GM21717 (cell line): Measurements from ENCODE around the gene RBM12.
"Not testable (repeated sequence)": the region's sequence is repeated elsewhere in the genome, so short reads cannot be mapped to it uniquely, and the experiment has no call there.

Experiments used
- ATAC-seq: cut with Tn5 transposase; IDR thresholded peaks from one replicate; pipeline ENCODE4 v1.9.1; 2021; ENCODE audit warnings: mild to moderate bottlenecking, moderate library complexity; ENCODE audit not compliant: unreplicated experiment

The RBM12 gene

DNA sequence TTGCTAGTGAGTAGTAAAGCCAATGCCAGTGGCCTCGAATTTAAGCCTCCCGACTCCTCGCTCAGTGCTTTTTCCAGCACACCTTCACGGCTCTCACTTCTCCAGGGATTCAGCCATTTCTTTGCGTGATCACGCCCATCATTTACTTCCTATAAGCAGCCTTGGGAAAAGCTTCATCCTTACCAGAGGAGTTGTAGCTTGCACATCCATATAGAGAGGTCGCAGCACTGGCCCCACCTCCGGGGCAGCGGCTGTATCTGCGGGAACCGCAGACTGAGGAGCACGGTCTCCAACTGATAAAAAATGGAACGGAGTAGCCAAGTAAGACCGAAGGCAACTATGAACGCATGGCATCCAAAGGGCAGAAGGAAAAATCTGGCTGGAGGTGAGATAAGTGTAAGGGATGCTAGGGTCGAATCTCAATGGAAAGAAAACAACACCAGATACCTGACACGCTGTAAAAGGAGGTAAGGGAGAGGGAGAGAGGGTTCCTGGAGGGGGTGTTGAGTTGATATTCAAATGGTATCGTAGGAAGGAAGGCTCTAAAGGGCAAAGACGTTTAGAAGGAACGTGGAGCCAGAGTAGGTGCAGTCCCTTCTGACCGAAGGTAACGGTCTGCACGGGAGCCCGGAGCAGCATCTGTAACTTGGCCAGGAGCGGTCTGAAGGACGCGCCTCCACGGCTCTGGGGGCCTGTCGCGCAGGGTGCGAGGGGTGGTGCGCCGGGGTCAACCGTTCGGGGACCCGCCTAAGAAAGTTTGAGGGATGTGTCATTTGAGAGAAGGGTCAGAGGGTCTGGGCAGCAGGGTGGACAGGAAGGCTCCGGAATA lies 33.8 kb upstream of the RBM12 start:
- ATAC-seq = no peak

DNA sequence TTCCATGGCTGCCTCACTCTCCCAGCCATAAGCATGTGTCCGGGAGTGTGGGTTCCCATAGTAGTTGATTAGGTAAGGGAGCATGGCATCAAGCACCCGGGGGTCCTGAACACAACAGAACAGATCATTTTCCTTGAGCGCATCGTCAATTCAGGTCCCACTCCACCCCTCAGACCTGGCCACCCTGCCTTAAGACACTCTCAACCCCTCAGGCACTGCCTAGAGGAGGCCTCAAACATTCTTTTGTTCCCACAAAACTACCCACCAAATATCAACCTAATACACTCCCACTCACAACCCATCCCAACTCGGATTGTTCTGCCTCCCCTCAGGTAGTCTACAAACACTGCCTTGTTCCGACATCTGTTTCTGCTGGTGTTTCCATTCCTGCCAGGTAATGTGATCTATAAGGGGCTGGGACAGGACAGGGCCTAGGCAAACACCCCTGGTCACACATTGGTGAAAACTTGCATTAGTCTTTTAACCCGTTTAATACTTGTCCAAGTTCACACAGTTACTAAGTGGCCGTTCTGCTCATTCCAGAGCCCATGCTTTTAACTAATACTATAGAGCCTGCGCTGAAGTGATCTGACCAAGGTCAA lies 33.1 kb upstream of the RBM12 start:
- ATAC-seq = no peak

DNA sequence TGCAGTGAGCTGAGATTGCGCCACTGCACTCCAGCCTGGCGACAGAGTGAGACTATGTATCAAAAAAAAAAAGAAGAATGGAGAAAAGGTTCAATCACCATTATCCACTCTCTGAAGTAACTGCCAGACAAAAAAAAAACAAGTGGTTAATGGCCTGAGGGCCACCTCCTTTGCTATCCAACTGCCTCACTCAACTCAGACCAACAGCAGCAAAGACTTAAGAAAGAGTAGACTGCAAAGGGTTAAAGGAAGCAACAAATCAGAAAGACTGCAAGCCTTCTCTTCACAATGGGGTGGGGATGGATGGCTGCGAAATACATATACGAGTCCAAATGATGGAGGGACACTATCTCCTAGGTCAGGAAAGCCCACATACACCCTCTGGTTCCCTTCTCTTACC lies 31.3 kb upstream of the RBM12 start:
- ATAC-seq = no peak

DNA sequence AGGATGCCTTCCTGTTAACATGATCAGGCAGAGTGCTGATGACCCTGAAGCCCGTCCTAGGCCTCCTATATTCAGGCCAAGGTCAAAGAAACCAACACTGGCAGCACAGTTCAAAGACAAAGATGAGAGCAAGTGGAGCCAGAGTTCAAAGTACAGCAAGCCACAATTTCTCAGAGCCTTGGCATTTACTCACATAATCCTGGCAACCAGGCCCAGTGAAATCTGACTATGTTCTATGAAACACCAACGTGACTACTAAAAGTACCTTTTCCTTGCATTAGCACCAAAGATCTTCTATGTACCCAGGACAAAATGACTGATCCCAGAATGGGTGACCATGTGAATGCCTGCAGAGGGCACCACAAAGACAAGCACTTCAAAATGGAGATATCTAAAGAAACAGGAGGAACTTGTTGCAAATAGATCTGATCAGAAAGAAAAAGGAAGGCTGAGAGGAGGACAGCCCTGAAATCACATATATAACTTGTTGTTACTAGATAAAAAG lies 30.6 kb upstream of the RBM12 start:
- ATAC-seq = no peak

DNA sequence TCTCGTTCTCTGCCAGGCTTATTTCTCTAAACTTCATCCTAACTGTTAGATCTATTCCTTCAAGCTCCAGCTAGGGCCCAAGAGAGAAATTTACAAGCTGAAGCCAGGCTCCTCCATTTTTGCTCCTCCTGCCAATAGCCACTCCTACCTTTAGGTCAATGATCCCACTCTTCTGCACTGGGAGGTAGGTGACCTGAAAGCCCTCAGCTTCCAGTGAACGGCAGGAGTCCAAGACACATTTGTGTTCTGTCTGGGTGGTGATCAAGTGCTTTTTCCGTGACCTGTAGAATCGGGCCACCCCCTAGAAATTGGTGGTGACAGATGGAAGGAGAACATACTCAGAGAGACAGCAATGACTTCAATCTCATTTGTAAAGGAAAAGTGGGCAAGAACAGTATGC lies 25.6 kb upstream of the RBM12 start:
- ATAC-seq = no peak

DNA sequence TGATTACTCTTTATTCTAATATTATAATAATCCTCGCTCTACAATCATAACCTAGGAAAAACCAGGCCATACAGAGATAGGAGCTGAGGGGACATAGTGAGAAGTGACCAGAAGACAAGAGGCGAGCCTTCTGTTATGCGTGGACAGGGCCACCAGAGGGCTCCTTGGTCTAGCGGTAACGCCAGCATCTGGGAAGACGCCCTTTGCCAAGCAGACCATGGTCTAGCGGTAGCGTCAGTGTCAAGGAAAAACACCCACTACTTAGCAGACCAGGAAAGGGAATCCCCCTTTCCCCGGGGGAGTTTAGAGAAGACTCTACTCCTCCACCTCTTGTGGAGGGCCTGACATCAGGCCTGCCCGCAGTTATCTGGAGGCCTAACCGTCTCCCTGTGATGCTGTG lies 22.2 kb upstream of the RBM12 start:
- not testable (repeated sequence) for ATAC-seq

DNA sequence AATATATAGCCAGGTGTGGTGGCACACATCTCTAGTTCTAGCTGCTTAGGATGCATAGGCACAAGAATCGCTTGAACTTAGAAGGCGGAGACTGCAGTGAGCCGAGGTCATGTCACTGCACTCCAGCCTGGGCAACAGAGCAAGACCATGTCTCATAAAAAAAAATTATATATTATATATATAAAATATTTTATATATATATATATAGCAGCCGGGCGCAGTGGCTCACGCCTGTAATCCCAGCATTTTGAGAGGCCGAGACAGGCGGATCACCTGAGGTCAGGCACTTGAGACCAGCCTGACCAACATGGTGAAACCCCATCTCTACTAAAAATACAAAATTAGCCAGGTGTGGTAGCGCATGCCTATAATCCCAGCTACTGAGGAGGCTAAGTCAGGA lies 20.7 kb upstream of the RBM12 start:
- not testable (repeated sequence) for ATAC-seq

DNA sequence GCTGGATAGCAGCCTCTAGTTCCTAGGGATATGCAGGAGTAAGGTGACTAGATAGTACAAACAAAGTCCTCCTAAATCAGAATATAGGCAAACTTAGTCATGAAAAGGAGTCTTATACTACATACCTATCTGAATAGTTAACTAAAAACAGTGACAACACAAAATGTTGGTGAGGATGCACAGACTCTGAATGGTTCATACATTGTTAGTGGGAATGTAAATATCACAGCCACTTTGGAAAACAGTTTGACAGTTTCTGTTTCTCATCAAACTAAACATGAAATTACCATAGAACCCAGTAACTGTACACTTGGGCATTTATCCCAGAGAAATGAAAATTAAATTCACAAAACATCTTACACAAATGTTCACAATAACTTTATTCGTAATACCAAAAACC lies 17.3 kb upstream of the RBM12 start:
- no peak for ATAC-seq

DNA sequence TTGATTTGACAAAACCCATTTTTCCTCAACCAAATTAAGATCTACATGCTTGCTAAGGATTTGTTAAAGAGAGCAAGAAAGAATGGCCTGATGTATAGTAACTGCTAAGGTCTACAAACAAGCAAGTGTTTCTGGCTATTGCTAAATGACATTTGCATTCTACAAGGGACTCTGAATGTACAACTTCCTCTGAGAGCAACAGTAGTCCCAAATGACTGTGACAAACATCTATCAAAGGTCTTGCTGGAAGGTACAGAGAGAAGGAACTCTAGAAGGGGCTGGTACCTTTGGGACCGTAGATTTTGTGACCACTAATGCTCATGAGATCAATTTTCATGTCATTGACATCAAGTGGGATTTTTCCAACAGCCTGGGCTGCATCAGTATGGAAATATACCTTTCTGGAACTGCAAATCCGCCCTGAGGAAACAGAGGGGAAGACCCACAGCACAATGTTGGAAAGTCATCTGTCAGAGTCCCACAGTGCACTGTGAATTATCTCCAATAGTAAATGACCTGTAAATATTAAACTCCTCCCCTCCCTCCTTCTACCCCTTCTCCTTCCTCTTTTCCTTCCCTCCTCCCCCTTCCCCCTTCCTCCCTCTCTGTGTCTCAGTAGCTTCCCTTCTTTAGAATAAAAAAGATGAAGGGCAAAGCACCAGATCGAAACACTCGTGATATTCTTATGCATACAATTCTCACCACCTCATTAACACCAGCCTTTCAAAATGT lies 15.9 kb upstream of the RBM12 start:
- ATAC-seq = no peak

DNA sequence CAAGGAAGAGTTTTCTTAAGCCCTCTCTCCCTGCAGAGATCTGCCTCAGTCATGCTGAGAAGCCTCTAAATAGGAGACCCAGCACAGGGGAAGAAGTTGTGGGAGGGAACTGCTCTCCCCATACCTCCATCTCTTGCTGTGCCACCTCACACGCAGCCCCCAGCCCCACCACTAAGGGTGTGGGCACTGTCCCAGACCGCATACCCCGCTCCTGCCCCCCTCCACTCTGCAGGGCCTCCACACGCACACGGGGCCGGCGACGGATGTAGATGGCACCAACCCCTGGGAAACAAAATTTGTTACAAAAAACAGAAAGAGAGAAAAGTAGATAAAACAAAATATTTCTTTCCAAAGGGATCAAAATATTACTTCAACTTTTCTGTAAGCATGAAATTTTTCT lies 10.2 kb upstream of the RBM12 start:
- no peak for ATAC-seq

DNA sequence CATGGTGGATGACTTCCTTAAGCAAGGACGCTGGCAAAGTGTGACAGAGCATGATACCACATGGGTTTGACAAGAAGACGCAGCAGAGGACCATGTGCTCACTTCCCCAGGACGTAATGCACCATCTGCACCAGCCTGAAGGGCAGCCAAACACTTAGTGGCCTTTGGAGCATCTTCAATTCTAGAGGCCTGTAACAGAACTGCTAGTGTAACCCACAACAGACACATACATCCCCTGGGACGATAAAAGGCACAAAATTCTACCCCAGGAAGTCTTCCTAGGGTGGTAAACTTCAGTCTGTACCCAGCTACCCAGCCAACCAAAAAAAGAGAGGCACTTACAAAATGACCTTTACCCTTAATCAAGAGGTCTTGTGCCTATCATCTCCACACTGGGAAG lies 9.2 kb upstream of the RBM12 start:
- no peak for ATAC-seq

DNA sequence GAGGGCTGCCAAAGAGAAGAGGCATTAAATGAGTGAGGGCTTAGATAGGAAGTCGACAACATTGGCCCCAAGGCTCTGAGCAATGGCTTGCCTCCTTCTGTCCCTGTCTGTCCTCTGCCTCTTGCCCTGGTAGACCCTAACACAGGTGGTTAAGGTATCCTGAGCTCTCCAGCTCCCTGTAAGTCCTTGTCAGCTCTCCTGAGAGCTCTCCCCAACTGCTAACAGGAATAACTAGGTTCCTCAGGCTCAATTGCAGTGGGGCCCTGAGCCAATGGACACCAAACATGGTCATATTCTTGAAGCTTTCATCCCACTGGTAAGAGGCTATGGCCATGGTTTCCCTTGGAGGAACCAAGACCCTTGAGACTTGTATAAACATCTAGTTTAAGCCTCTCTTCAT lies 5.0 kb upstream of the RBM12 start:
- ATAC-seq = no peak

DNA sequence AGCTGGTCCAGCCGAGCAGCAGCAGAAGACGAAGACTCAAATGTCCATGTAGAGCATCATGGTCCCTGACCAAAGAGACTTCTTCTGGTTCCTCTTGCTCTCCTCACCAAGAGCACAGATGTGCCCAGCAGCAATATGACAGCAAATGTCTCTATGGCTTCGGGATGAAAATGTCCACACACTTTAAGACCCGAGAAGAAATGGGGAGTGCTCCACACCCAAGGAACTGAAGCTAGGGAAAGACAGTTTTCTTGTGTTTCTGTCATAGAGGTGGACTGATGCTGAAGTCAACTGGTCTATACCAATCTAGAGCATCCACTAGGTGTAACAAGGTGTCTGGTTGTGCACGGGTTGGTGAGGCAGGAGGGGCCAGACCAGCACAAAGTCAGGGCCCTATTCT lies 4.5 kb upstream of the RBM12 start:
- ATAC-seq = no peak

DNA sequence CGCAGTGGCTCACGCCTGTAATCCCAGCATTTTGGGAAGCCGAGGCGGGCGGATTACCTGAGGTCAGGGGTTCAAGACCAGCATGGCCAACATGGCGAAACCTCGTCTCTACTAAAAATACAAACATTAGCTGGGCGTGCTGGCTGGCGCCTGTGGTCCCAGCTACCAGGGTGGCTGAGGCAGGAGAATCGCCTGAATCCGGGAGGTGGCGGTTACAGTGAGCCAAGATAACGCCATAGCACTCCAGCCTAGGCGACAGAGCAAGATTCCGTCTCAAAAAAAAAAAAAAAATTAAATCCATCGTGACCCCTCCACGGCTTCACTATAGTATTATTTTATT lies 1.2 kb upstream of the RBM12 start:
- ATAC-seq = no peak

DNA sequence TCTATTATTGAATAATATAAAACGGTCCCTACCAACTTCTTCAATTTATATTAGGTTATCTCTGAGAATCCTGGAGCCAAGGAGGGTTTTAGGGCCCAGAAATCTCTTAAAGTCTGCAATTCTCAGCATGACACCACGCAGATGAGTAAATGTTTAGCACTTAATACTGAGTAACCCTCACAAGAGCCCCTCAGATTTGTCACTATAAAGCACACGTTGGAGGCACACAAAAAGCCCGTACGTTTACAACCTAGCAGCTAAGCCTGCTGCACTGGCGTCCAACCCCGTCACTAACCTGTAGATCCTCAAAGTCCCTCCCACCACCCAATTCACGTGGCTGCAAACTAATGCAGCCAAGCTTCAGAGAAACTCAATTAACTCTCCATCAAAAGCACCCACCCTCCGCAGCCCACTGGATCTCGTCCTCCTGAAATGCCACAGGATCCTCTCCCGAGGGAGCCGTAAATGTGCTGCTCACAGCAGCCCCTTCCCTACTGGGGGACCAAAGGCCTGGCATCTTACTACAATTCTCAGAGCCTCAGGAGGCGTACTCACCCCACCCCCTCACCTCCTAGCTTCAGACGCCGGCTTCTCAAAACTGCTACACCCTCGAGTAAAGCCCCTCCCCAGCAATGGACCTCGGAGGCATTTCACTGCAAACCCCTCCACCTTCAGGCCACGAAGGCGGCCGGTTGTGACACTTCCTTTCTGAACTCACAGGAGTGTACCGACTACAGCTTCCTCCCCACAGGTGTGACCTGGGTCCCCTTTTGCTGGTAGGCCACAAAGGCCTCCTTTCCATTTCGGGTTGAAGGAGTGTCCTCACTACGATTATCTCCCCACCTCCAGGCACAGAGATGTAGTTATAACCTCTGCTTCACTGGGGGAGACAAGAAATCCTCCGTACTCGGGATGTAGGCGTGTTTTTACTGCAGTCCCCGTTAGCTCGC lies 909 bp downstream of the RBM12 start:
- ATAC-seq = peak; percentile 14

DNA sequence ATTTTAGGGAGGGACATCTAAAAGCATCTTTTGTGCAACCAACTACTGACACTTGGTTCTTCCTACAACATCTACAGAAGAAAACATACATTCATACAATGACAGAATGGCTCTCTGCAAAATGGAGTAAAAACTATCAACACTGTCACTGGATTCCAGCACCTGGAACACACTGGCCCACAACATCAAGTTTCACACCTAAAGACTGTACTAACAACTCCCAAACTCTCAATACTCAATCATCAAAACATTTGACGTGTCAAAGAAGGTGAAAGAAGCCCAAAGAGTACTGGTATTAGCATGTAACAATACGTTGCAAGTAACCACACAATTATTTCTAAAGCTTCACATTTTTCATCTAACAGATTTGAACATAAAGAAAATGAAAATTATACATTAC lies 2.1 kb downstream of the RBM12 start:
- no peak for ATAC-seq

DNA sequence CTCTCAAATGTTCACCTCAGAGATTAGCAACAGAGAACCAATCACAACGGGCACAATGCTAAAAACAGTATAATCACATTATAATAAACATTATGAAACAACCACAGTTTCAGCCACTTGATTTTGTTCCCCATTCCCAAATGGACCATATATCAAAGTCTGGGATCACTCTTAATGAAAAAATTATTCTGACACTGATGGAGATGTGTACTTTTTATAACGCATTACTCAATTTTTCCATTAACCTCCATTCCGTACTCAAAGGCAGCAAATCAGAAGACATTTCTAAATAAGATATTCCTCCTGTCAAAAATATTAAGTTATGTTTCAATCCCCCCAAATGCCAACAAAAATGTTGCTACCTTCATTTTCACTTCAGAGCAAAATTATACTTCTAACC lies 2.8 kb downstream of the RBM12 start:
- ATAC-seq = no peak

DNA sequence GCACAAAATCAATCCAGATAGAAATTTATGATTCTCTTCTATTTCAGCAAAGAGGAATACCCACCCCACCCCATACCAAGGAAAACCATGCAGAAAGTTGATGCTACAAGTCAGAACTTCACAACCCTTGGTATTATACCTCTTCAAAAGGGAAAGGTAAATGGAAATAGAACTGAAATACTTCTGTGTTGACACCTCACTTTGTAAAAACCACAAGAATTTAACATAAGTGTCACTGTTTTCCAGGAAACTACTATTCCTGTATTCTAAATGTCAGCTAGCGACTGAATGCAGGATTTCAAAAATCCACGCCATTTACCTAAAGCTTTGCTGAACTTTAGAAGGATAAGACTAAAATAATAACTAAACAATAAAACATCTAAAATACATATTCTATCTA lies 3.6 kb downstream of the RBM12 start:
- ATAC-seq = no peak

DNA sequence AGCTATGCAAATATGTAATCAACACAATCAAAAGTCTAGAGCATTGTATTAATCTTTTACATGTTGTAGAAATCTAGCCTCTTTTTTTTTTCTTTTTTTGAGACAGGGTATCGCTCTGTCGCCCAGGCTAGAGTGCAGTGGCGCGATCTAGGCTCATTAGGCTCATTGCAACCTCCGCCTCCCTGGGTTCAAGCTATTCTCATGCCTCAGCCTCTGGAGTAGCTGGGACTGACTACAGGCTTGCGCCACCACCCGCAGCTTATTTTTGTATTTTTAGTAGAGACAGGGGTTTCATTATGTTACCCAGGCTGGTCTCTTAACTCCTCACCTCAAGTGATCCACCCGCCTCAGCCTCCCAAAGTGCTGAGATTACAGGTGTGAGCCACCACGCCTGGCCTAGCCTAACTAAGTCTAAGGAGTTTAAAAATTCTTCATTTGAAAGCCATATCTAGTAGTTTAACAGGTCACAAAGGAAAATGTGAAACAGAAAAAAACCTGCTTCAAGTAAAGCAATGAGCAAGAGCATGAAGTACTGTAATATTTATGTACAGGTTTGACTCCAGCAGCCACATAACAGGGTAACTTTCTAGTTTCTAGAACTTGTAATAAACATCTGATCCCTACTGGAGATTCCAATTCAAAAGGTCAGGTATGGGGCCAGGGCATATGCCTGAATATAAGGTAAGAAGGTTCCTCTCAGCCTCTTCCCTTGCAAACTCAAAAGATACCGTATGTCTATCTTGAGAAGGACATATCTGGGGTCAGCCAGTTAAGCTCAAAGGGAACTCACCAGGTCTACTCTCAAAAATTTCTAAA lies 4.4 kb downstream of the RBM12 start:
- no peak for ATAC-seq

DNA sequence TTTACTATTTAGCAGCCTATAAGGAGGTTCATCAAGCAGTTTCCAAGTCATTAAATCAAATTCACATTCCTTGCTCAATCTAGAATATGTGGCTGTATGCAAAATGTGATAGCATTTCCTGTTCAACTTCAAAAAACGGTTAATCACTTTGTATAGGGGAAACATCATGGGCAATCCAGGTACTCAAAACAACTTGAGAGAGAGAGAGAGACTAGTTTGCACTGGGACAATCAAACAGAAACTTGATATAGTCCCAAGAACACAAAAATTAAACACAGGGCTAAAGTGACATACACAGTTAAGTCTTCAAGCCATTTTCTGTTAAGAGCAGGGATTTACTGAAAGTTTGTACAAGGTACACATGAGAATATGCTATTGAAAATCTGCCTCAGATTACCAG lies 7.4 kb downstream of the RBM12 start:
- no peak for ATAC-seq
